Stomach (tissue), 4 donors: ENCODE measurements around the gene EPB41L4B.

Experiments used
- EP300 ChIP-seq: sonication (generic); formaldehyde crosslinking; IDR thresholded peaks from one replicate; pipeline ENCODE4 v1.6.1; 2017; ENCODE audit warnings: antibody characterized with exemption
- POLR2A ChIP-seq, 4 donors: fragments of 450-650 bp; IDR thresholded peaks; one replicate each; pipeline ENCODE4 v1.6.1; 2016; ENCODE audit warnings: antibody characterized with exemption in 4 of 4, control low read depth in 2 of 4, mild to moderate bottlenecking in 1 of 4, moderate library complexity in 1 of 4

DNA sequence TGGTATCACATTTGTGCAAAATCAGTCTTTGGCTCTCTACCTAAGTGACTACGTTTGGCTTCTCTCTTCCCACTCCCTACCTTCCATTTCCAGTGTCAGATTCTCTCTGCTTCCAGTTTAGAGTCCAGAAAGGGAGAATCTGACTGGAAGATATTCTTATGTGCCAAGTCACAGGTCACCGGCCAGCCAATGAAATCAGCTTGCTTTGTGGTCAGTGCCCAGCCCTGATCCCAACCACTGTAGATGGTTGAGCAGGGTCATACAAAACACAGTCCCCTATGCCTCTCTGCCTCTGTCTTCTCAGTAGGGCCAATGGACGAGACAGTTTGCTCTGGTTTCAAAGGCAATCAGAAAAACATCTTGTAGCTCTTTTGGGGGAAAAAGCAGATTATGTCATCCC, 15.6 kb upstream of the EPB41L4B start:
- no peak for TF ChIP-seq POLR2A (IDR thresholded peaks at IDR 0.05)
- no peak for TF ChIP-seq EP300
